GM21390 (cell line): Measurements from ENCODE around the gene AKAIN1.

ENCODE experiments used
- ATAC-seq: cut with Tn5 transposase; IDR thresholded peaks from one replicate; pipeline ENCODE4 v1.9.1; 2021; ENCODE audit not compliant: unreplicated experiment

The AKAIN1 gene

GRCh38 chr18:5097116-5097703, 99.8 kb downstream of the AKAIN1 start:
- no peak for ATAC-seq

GRCh38 chr18:5095239-5095638, 101.8 kb downstream of the AKAIN1 start:
- ATAC-seq: no peak

- ATAC-seq: no peak
Observed at GRCh38 chr18:5093902-5094301, 103.2 kb downstream of the AKAIN1 start.
